MM.1S (cell line): ENCODE measurements around the gene BTBD1.

Source experiments
- DNase-seq: peaks from one replicate; pipeline ENCODE4 v3.0.0-alpha.2; 2015
- H2AFZ ChIP-seq: fragments of 300-600 bp; sonication (generic); 2 replicates; pipeline ENCODE4 v1.6.0; 2016; ENCODE audit warnings: antibody characterized with exemption, low read length
- H3F3A ChIP-seq: fragments of 300-600 bp; sonication (generic); 2 replicates; pipeline ENCODE4 v1.6.1; 2016; ENCODE audit warnings: mild to moderate bottlenecking, antibody characterized with exemption, low read length, moderate library complexity, mixed read lengths; ENCODE audit not compliant: insufficient read depth
- H3K27ac ChIP-seq: fragments of 300-600 bp; sonication (generic); 2 replicates; pipeline ENCODE4 v1.5.1; 2016; ENCODE audit warnings: mild to moderate bottlenecking, low read length
- H3K27me3 ChIP-seq: fragments of 300-600 bp; sonication (generic); replicated peaks from 2 replicates; pipeline ENCODE4 v1.6.0; 2016; ENCODE audit warnings: low read length; ENCODE audit not compliant: insufficient read depth
- H3K36me3 ChIP-seq: fragments of 300-600 bp; sonication (generic); replicated peaks from 2 replicates; pipeline ENCODE4 v1.6.1; 2016; ENCODE audit warnings: mild to moderate bottlenecking, low read length, mixed read lengths; ENCODE audit not compliant: insufficient read depth
- H3K4me1 ChIP-seq: fragments of 300-600 bp; sonication (generic); 2 replicates; pipeline ENCODE4 v1.6.1; 2016; ENCODE audit warnings: low read length, mixed read lengths
- H3K4me2 ChIP-seq: fragments of 300-600 bp; sonication (generic); 2 replicates; pipeline ENCODE4 v1.6.0; 2016; ENCODE audit warnings: low read depth, low read length
- H3K4me3 ChIP-seq: fragments of 300-600 bp; sonication (generic); 2 replicates; pipeline ENCODE4 v1.5.1; 2016; ENCODE audit warnings: low read length, mixed read lengths
- H3K79me2 ChIP-seq: fragments of 300-600 bp; sonication (generic); 2 replicates; pipeline ENCODE4 v1.6.1; 2016; ENCODE audit warnings: mixed run types, low read length, mixed read lengths
- H3K9ac ChIP-seq: fragments of 300-600 bp; sonication (generic); 2 replicates; pipeline ENCODE4 v1.6.1; 2016; ENCODE audit warnings: low read length, mixed read lengths
- H3K9me2 ChIP-seq: fragments of 300-600 bp; sonication (generic); replicated peaks from 2 replicates; pipeline ENCODE4 v1.6.1; 2016; ENCODE audit warnings: mild to moderate bottlenecking, low read length, mixed read lengths; ENCODE audit not compliant: insufficient read depth
- H3K9me3 ChIP-seq: fragments of 300-600 bp; sonication (generic); replicated peaks from 2 replicates; pipeline ENCODE4 v1.6.1; 2016; ENCODE audit warnings: mild to moderate bottlenecking, low read length, mixed read lengths; ENCODE audit not compliant: insufficient read depth
- H4K20me1 ChIP-seq: fragments of 300-600 bp; sonication (generic); 2 replicates; pipeline ENCODE4 v1.6.1; 2016; ENCODE audit warnings: mild to moderate bottlenecking, low read length, moderate library complexity, mixed read lengths; ENCODE audit not compliant: insufficient read depth
- CTCF ChIP-seq: fragments of 300-600 bp; sonication (generic); IDR thresholded peaks from 2 replicates; pipeline ENCODE4 v1.5.1; 2016; ENCODE audit warnings: antibody characterized with exemption, low read length, mixed read lengths
- EZH2 ChIP-seq: fragments of 300-600 bp; sonication (generic); optimal IDR thresholded peaks from 2 replicates; pipeline ENCODE3; 2017; ENCODE audit warnings: low read depth, mild to moderate bottlenecking, antibody characterized with exemption, low read length, mixed read lengths
- EZH2phosphoT487 ChIP-seq: fragments of 300-600 bp; sonication (generic); IDR thresholded peaks from 2 replicates; pipeline ENCODE4 v1.6.1; 2018; ENCODE audit warnings: antibody characterized with exemption, low read length

The BTBD1 gene

GRCh38 chr15:83030021-83030420 is 37.0 kb downstream of the BTBD1 start:
- DNase-seq, result no peak
- Histone ChIP-seq H3K79me2 (peaks cover 50% of the 10 kb centered on the region), H3K9me2 (no peaks in the 10 kb centered on the region), H4K20me1 (no peaks in the 10 kb centered on the region; the same call in 1 of the 2 replicates), H3F3A (no peaks in the 10 kb centered on the region), H2AFZ (no peak overlapping the region), H3K9ac (no peak overlapping the region), H3K4me3 (no peak overlapping the region), H3K36me3 (peaks cover 9% of the 10 kb centered on the region; the same call in 1 of the 2 replicates), H3K4me1 (no peaks in the 10 kb centered on the region), H3K27ac (no peak overlapping the region), H3K27me3 (no peaks in the 10 kb centered on the region), H3K9me3 (no peaks in the 10 kb centered on the region), H3K4me2 (no peak overlapping the region)
- TF ChIP-seq EZH2, result no peak
- TF ChIP-seq EZH2phosphoT487, result no peak
- TF ChIP-seq CTCF, result no peak

- Histone ChIP-seq H3K27me3 (no peaks in the 10 kb centered on the region), H4K20me1 (no peaks in the 10 kb centered on the region), H2AFZ (no peak overlapping the region), H3K9me2 (no peaks in the 10 kb centered on the region), H3K27ac (no peak overlapping the region), H3K4me2 (no peak overlapping the region), H3K4me3 (no peak overlapping the region), H3K4me1 (no peaks in the 10 kb centered on the region), H3K9me3 (no peaks in the 10 kb centered on the region), H3K79me2 (no peaks in the 10 kb centered on the region), H3K9ac (no peak overlapping the region), H3K36me3 (peaks cover 10% of the 10 kb centered on the region; the same call in 1 of the 2 replicates), H3F3A (0 out of 2 replicates have a peak, but pooled peaks cover 3% of the 10 kb centered on the region)
- DNase-seq, result no peak
- TF ChIP-seq CTCF, result no peak
- no peak for TF ChIP-seq EZH2
- no peak for TF ChIP-seq EZH2phosphoT487
Observed at GRCh38 chr15:83018436-83018835, 48.6 kb downstream of the BTBD1 start.

GRCh38 chr15:83016906-83017305 is 50.1 kb downstream of the BTBD1 start:
- Histone ChIP-seq H3F3A (0 out of 2 replicates have a peak, but pooled peaks cover 3% of the 10 kb centered on the region), H3K4me1 (0 out of 2 replicates have a peak, but pooled peaks cover 6% of the 10 kb centered on the region), H3K4me3 (no peak overlapping the region), H3K27ac (no peak overlapping the region), H3K79me2 (no peaks in the 10 kb centered on the region), H2AFZ (no peak overlapping the region), H3K27me3 (no peaks in the 10 kb centered on the region), H3K9me3 (no peaks in the 10 kb centered on the region), H3K4me2 (no peak overlapping the region), H3K9ac (no peak overlapping the region), H4K20me1 (no peaks in the 10 kb centered on the region), H3K9me2 (no peaks in the 10 kb centered on the region), H3K36me3 (peaks cover 10% of the 10 kb centered on the region; the same call in 1 of the 2 replicates)
- DNase-seq, result no peak
- TF ChIP-seq EZH2, result no peak
- TF ChIP-seq EZH2phosphoT487, result no peak
- TF ChIP-seq CTCF, result no peak
